Liver (tissue), 9 donors: ENCODE results near the gene NPAS4. TPM values are rescaled to one million over a fixed set of nuclear protein-coding genes. Genes with fewer than 3 reads are reported as not detected.

Experiments
- DNase-seq: peaks from one replicate; pipeline ENCODE4 v3.0.0-alpha.2; 2017; ENCODE audit warnings: low spot score
- H3K27ac ChIP-seq, 2 donors: one replicate each; pipeline ENCODE4 v1.7.0; 2013; ENCODE audit warnings: inconsistent platforms in 2 of 2, low read length in 2 of 2, control low read depth in 1 of 2, low read depth in 1 of 2, mild to moderate bottlenecking in 1 of 2
- H3K27me3 ChIP-seq, 4 donors: one replicate each; pipeline versions ENCODE4 v1.6.1 to v1.7.0; 2013; ENCODE audit warnings: low read length in 3 of 4, inconsistent platforms in 1 of 4, mild to moderate bottlenecking in 1 of 4, moderate library complexity in 1 of 4; ENCODE audit not compliant: control insufficient read depth in 4 of 4, insufficient read depth in 4 of 4
- H3K36me3 ChIP-seq, 4 donors: one replicate each; pipeline versions ENCODE4 v1.6.1 to v1.7.0; 2013; ENCODE audit warnings: low read length in 3 of 4, mild to moderate bottlenecking in 3 of 4, low read depth in 1 of 4, moderate library complexity in 1 of 4; ENCODE audit not compliant: control insufficient read depth in 4 of 4, insufficient read depth in 3 of 4
- H3K4me1 ChIP-seq, 4 donors: one replicate each; pipeline versions ENCODE4 v1.6.1 to v1.7.0; 2013; ENCODE audit warnings: low read length in 3 of 4, mild to moderate bottlenecking in 3 of 4, moderate library complexity in 1 of 4; ENCODE audit not compliant: control insufficient read depth in 4 of 4, insufficient read depth in 4 of 4
- H3K4me3 ChIP-seq, 3 donors: one replicate each; pipeline versions ENCODE4 v1.6.1 to v1.7.0; 2013; ENCODE audit warnings: low read length in 3 of 3, control low read depth in 1 of 3, low read depth in 1 of 3, mild to moderate bottlenecking in 1 of 3
- H3K9ac ChIP-seq, 2 donors: one replicate each; pipeline ENCODE4 v1.7.0; 2013; ENCODE audit warnings: low read length in 2 of 2, mild to moderate bottlenecking in 2 of 2, moderate library complexity in 2 of 2, control low read depth in 1 of 2, low read depth in 1 of 2
- H3K9me3 ChIP-seq, 4 donors: one replicate each; pipeline versions ENCODE4 v1.6.1 to v1.7.0; 2013; ENCODE audit warnings: low read length in 3 of 4; ENCODE audit not compliant: control insufficient read depth in 4 of 4
- CTCF ChIP-seq: fragments of 150-350 bp; IDR thresholded peaks from 2 replicates; pipeline ENCODE4 v1.5.1; 2017; ENCODE audit warnings: improper control_type of control experiment, low read depth, low read length; ENCODE audit not compliant: missing input control
- EGR1 ChIP-seq, 2 donors: IDR thresholded peaks; 2 replicates each; pipeline ENCODE4 v1.6.1; 2016 to 2018; ENCODE audit warnings: antibody characterized with exemption in 2 of 2, low read depth in 2 of 2
- FOXA1 ChIP-seq: IDR thresholded peaks from 2 replicates; pipeline ENCODE4 v1.6.1; 2016; ENCODE audit warnings: antibody characterized with exemption
- GABPA ChIP-seq, 2 donors: IDR thresholded peaks in 1 of 2; conservative IDR thresholded peaks in 1 of 2; 2 replicates each; pipeline ENCODE4 v1.6.1; 2016; ENCODE audit warnings: antibody characterized with exemption in 2 of 2, mild to moderate bottlenecking in 1 of 2, moderate library complexity in 1 of 2
- HNF4G ChIP-seq: IDR thresholded peaks from 2 replicates; pipeline ENCODE4 v1.6.1; 2016; ENCODE audit warnings: antibody characterized with exemption
- JUND ChIP-seq, 2 donors: IDR thresholded peaks; 2 replicates each; pipeline ENCODE4 v1.6.1; 2016; ENCODE audit warnings: antibody characterized with exemption in 2 of 2
- MAX ChIP-seq: IDR thresholded peaks from 2 replicates; pipeline ENCODE4 v1.6.1; 2016; ENCODE audit warnings: antibody characterized with exemption
- NR2F2 ChIP-seq: IDR thresholded peaks from 2 replicates; pipeline ENCODE4 v1.6.1; 2016; ENCODE audit warnings: antibody characterized with exemption
- RAD21 ChIP-seq, 2 donors: IDR thresholded peaks; 2 replicates each; pipeline ENCODE4 v1.6.1; 2016; ENCODE audit warnings: antibody characterized with exemption in 2 of 2, mild to moderate bottlenecking in 2 of 2
- REST ChIP-seq: IDR thresholded peaks from 2 replicates; pipeline ENCODE4 v1.6.1; 2016; ENCODE audit warnings: antibody characterized with exemption, mild to moderate bottlenecking
- RXRA ChIP-seq, 2 donors: IDR thresholded peaks; 2 replicates each; pipeline ENCODE4 v1.6.1; 2017 to 2018; ENCODE audit warnings: antibody characterized with exemption in 2 of 2, mild to moderate bottlenecking in 1 of 2
- SP1 ChIP-seq: IDR thresholded peaks from 2 replicates; pipeline ENCODE4 v1.6.1; 2018; ENCODE audit warnings: antibody characterized with exemption, mild to moderate bottlenecking
- TAF1 ChIP-seq: conservative IDR thresholded peaks from 2 replicates; pipeline ENCODE4 v1.6.1; 2016; ENCODE audit warnings: antibody characterized with exemption, mild to moderate bottlenecking
- YY1 ChIP-seq: IDR thresholded peaks from 2 replicates; pipeline ENCODE4 v1.6.1; 2016; ENCODE audit warnings: antibody characterized with exemption, mild to moderate bottlenecking
- ZBTB33 ChIP-seq: IDR thresholded peaks from 2 replicates; pipeline ENCODE4 v1.6.1; 2016; ENCODE audit warnings: antibody characterized with exemption
- WGBS: extraction: QIAGEN DNeasy Blood & Tissue Kit; methylation state at CpG from one replicate; pipeline ENCODE4 v1.1.7; 2013; 5-methylcytosine and 5-hydroxymethylcytosine counted together
- polyA plus RNA-seq, 2 donors: library from polyadenylated mRNA; stranded (reverse) in 1 of 2; unstranded in 1 of 2; fragments of 200-250 nt in 1 of 2; fragments of >200 nt in 1 of 2; fragmentation: Nextera tagmentation in 1 of 2; extraction: Ambion mirVana in 1 of 2; gene quantifications; one replicate each; pipeline versions ENCODE4 v1.2.1 to v1.2.3, GENCODE V29; 2013 to 2015
- total RNA-seq, 2 donors: library from RNA; depleted of rRNA; stranded (reverse); fragments of >200 nt; gene quantifications; one replicate each; pipeline ENCODE4 v1.2.3, GENCODE V29; 2014
- TF ChIP-seq, protein P1 (sequence below): IDR thresholded peaks from 2 replicates; pipeline ENCODE4 v1.6.1; 2016; ENCODE audit warnings: antibody characterized with exemption
- donor health status: healthy.
- donor health status: healthy.
- donor health status: healthy.
- donor health status: healthy.
- donor health status: healthy.

The NPAS4 gene
- total and polyA plus RNA-seq, 4 donors: 0.01 TPM; not detected in 3

GRCh38 chr11:66459138-66459778, 38.4 kb downstream of the NPAS4 start:
- Histone ChIP-seq H3K4me3 (no peak overlapping the region), H3K4me1 (no peaks in the 10 kb centered on the region), H3K27me3 (peaks cover 0 to 2% (median 0%) of the 10 kb centered on the region in 4 donors), H3K27ac (no peak overlapping the region), H3K9ac (no peak overlapping the region), H3K36me3 (no peaks in the 10 kb centered on the region), H3K9me3 (no peaks in the 10 kb centered on the region)
- TF ChIP-seq REST (no peak), CTCF (no peak), NR2F2 (no peak), HNF4G (no peak), EGR1 (IDR thresholded peaks at IDR 0.05; ENCODE audit: low read depth in 2 of 2) (no peak), GABPA (IDR thresholded peaks at IDR 0.05 in 1 of 2, conservative IDR thresholded peaks at IDR 0.05 in 1 of 2) (no peak), TAF1 (no peak), FOXA1 (no peak), SP1 (no peak), RAD21 (IDR thresholded peaks at IDR 0.05) (no peak), MAX (no peak), ZBTB33 (no peak), RXRA (IDR thresholded peaks at IDR 0.05) (no peak), YY1 (no peak), JUND (IDR thresholded peaks at IDR 0.05) (no peak)
- 71% methylated on average over 5 of the region's 5 CpGs for WGBS
- no peak for DNase-seq

- Histone ChIP-seq H3K27ac (no peak overlapping the region), H3K27me3 (no peaks in the 10 kb centered on the region), H3K9me3 (no peaks in the 10 kb centered on the region), H3K4me1 (peaks cover 0 to 7% (median 2%) of the 10 kb centered on the region in 4 donors), H3K9ac (no peak overlapping the region), H3K4me3 (no peak overlapping the region), H3K36me3 (no peaks in the 10 kb centered on the region)
- no peak for DNase-seq
- TF ChIP-seq RXRA (IDR thresholded peaks at IDR 0.05) (no peak), GABPA (IDR thresholded peaks at IDR 0.05 in 1 of 2, conservative IDR thresholded peaks at IDR 0.05 in 1 of 2) (no peak), REST (no peak), ZBTB33 (no peak), TAF1 (no peak)
- TF ChIP-seq, protein P1, sequence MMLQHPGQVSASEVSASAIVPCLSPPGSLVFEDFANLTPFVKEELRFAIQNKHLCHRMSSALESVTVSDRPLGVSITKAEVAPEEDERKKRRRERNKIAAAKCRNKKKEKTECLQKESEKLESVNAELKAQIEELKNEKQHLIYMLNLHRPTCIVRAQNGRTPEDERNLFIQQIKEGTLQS: no peak
Measured at GRCh38 chr11:66462010-66462409, 41.2 kb downstream of the NPAS4 start.
